ENCODE results near the gene REPIN1.
A peak's percentile ranks its signal among the peaks of the same experiment; 100 is the strongest.

Gene REPIN1

DNA sequence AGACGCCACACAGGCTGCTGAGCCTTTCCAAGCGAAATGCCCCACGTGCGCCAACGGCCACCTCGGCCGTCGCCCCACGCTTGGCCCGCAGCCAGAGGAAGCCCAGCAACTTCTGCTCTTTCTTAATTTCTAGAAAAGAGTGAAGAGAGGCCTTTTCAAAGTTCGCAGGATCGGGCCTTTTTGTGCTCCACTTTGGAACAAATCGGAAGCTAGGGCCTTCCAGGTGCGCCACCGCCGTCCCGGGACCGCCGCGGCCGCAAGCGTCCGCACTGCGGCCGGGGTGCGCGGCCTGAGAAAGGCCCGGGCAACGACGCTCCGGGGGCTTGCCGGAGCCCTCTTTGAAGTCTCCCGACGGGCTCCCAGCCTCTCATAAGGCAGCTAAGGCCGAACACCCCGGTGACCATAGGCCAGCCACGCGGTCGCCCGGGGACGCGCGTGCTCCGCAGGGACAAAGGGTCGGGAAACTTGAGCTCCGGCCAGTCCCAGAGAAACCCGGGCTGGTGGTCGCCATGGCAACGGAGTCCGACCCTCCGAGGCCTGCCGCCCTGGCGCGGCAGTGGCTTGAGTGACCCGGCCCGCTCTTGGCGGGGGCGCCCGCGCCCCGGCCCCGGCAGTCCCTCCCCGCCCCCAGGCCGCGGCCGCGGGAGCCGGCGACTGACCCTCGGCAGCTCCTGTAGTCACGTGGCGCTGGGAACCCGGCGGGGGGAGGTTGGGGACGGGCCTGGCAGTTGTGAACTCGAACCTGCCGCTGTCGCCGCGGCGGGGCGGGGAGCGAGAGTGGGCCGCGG is at the start of gene REPIN1:
REPIN1 (plus strand) TSS at position 727 of the 788 bp plus-strand sequence. CDS start 890 bp downstream, outside the sequence.
- peak; percentile 92 for DNase-seq

DNA sequence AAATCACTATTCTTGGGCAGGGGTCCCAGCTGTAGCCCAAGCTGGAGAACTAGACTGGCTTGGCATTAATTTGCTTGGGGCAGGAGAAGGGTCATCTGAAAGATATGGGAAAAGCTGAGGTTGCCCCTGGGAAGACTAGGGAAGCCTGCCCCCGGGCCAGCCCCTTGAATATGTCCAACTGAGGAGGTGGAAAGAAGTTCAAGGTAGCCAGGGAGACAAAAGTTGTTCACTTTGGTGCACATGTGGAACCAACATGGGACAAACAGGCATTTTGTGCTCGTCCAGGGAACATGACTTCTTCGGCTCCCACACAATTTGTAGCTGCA is 46.9 kb upstream of the REPIN1 start:
- no peak for DNase-seq

DNA sequence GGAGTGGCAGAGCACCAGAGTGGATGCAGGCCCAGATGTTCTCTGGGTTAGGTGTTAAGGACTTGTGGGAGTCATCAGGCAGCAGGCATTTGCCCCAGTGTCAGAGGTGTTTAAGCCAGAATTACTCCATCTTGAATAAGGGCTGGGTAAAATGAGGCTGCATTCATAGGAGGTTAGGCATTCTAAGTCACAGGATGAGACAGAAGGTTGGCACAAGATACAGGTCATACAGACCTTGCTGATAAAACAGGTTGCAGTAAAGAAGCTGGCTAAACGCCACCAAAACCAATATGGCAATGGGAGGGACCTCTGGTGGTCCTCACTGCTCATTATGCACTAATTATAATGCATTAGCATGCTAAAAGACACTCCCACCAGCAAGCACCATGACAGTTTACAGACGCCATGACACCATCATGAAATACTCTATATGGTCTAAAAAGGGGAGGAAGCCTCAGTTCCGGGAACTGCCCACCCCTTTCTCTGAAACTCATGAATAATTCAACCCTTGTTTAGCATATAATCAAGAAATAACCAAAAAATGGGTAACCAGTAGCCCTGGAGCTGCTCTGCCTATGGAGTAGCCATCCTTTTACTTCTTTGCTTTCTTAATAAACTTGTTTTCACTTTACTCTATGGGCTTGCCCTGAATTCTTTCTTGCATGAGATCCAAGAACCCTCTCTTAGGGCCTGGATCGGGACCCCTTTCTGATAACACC is 46.3 kb upstream of the REPIN1 start:
- peak; percentile 27 for DNase-seq

DNA sequence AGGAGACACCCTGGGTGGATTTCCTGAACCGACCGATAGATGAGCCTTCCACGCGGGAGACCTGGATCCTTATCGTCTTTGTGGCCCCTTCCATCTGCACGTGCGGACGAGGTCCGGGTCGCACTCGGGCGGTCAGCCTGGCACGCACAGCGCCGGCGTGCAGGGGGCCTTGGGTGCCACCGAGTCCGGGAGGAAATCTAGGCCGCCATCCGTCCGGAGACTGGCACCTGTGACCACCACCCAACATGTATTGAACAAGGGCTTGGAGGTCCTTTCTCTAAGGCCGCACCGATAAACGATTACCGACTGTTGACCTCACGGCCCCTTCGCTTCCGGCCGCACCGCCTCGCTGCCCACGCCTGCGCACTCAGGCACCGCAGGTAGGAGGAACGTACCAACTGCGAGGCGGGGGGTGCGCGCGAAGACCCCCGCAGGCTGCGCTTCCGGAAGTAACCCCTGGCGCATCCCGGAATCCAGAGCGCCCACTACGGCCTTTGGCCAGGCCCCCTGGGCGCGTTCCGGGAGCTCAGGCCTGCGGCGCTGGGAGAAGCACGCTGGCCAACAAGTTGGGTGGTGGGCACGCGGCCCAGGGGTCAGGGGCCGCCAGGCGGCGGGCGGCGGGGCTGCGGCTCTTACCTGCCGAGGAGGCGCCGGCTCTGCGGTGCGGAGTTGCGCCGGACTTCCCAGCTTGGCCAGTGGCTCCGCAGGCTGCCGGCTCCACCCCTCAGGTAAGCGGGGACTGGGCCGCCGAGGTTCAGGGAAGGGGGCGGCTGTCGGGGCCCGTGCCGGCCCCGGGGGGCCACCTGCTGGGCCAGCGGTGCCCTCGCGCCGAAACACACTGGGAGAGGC is 45.6 kb upstream of the REPIN1 start, which contains the start of the genes ACTR3C and LRRC61:
ACTR3C (minus strand) TSS at position 713 of the 849 bp plus-strand sequence. CDS start 28,249 bp downstream, outside the sequence.
LRRC61 (plus strand) TSS at position 523 of the 849 bp plus-strand sequence. CDS start 13,507 bp downstream, outside the sequence.
- peak; percentile 93 for DNase-seq

DNA sequence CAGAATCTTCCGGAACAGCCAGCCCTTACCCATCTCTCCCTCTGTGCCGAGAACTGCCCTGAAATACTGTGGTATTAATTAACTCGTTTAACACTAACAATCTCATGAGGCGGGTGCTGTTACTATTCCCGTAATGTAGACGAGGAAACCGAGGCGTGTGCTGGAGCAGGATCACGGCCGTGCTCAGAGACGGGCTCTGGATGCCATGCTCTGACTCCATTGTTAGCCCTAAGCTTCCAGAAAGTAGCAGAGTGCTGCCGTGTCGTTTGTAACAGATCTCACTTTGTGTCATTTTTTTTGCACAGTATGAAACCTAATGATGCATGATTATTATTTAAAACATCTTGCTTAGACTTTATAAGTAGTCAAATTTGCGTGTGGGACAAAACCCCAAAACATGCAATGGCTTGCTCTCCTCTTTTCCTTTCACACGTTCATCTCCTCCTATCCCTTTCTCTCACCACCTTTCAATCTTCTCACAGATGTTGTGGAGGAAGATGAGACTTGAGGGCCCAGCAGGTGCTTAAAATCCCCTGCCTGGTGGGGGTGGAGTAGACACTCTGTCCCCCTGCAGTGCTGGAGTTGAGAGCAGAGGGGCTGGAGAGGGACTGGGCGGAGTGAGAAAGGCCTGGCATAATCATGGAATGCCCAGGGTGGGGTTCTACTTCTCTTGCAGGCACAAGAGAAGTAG is 44.8 kb upstream of the REPIN1 start:
- peak; percentile 40 for DNase-seq

DNA sequence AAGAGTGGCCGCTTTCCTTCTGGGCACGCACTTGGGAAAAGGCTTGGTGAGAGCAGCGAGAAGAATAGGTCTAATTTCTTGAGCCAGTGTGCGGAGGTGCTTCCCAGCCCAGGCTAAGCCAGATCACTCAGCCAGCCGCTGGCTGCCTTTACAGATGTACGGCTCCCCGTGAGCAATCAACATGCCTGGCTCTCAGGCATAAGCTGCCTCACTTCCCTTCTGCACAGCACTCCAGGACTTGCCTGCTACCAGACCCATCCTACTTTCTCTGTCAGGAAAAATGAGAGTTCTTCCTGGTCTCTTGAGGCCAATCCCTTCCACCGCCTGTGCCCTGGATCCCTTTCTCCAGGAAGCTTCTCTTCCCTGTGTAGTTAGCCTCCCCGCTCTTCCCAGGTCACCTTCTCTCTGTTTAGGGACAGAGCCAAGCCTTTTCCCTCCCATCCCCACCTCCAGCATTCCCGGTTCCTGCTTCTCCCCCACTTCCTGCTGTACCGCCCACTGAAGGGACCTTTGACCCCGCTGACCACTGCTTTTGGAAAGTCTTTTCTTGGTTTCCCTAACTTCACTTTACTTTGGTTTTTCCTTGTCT is 44.2 kb upstream of the REPIN1 start:
- DNase-seq = no peak

DNA sequence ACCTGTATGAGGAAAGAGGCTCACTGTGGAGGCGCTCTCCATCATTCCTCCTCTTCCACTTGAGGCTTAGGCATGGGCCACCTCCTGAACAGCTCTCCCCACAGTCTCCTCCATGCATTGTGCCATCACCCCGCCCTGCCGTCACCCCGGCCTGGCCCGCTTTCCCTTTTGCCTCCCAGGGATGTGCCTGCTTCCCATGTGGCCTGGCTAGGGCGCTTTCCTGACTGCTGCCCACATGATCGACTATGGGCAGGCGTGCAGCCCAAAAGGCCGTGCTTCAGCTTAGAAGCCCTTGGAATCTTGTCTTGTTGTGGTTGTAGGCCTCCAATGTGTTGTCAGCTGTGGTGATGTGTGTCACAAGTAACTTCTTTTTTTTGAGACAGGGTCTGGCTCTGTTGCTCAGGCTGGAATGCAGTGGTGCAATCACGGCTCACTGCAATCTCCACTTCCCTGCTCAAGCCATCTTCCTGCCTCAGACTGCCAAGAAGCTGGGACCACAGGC is 43.5 kb upstream of the REPIN1 start:
- DNase-seq = no peak

DNA sequence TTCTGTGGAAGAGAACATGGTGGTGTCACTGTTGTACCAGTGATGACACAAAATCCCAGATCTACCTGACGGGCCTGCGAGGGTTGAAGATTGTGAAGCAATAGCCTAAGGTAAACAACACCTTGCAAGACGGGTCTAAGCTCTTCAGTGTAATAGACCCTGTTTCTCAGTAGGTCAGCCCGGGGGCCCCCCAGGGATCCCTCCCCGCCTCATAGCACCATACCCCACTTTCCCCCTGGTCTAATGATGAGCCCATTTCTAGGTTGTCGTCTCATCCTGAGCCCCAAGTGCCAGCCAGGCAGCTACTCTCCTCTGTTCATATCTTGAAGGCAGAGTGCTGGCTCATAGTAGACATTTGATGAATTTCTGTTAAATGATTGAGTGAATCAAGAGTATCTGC is 42.7 kb upstream of the REPIN1 start:
- no peak for DNase-seq

DNA sequence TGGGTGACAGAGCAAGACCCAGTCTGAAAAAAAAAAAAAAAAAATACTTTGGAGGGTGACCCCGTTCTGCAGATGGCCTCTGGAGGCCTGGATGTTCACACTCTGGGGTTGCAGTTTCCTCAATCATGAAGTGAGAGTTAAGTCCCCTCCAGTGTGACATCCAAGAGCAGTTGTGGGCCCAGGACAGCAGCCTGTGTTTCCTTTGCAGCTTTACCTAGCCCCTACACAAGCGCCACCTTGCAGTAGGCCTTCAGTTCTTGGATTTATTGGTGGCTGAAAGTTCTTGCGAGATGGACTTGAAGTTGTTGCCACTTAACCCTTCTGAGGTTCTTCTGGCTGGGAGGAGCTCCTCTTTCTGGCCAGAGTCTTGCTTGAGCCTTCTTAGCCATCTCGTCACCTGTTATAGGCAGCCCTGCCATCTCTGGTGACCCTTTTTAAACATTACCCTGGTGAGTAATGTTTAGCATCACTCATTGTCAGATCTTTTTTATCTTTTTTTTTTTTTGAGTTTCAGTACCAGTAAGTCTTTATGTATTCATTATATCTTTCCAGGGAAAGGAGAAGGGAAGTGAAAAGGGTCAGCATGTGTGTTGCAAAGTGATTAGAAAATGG is 41.9 kb upstream of the REPIN1 start:
- no peak for DNase-seq

DNA sequence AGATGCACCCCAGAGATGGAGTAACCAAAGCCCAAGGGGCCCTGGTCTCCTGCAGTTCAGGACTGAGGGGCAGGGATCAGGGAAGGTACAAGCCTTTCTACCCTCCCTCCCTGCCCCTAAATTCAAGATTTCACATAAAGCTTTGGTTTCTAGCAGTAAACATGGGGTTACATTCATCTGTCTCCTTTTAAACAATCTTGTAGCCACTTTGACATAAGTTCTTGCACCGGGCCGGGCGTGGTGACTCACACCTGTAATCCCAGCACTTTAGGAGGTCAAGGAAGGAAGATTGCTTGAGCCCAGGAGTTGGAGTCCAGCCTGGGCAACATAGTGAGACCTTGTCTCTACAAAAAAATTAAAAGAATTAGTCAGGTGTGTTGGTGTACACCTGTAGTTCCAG is 41.3 kb upstream of the REPIN1 start:
- no peak for DNase-seq

DNA sequence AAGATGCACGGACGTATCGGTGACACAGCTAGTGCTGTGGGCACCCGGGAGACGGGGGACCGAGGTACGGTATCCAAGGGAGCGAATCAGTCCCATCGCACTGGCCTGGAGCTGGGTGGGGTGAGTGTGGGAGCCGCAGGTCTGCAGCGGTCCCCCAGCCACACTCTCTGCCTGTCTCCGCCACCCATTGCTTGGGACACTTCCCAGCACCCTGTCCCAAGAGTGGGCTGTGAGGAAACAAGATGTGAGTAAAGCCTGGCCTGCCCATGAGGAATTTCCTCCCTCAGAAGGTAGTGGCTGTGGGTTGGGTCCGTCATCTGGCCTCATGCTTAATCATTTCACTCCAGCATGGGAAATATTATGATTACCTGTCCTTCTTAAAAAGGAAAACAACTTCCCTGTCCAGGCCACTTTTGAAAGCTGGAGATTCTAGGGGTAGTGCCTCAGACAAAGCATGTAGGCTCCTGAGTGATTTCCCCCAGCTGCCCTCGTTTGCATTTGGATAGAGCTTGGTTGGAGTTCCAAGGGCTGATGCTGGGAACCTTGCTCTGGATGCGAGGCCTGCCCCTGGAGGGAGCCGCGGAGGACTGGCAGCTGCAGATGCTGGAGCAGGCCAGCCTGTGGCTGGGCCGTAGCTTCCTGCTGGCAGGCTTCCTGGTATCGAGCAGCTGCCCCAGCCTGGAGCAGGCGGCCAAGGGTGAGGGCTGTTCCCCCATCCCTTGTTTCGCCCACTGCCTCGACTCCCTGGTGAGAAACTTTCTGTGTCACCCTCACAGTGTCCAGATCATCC is 39.1 kb upstream of the REPIN1 start:
- no peak for DNase-seq

DNA sequence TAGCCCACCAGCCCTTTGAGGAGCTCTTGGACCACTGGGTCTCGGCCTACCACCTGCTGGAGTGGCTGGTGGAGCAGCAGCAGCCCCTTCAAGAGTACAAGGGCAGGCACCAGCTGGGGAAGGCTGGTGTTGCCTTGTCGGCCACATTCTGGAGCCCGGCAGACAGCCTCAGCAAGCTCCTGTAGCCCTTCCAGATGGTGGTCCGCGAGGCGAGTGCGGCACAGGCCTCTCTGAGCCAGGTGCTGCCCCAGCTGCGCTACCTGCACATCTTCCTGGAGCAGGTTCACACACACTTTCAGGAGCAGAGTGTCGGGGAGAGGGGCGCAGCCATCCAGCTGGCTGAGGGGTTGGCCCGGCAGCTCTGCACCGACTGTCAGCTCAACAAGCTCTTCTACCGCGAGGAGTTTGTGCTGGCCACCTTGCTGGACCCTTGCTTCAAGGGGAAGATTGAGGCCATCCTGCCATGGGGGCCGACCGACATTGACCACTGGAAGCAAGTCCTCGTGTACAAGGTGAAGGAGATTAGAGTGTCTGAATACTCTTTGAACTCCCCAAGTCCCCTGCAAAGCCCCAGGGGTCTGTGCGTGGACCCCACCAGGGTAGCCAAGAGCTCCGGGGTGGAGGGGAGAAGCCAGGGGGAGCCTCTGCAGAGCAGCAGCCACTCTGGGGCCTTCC is 38.3 kb upstream of the REPIN1 start:
- DNase-seq = no peak

DNA sequence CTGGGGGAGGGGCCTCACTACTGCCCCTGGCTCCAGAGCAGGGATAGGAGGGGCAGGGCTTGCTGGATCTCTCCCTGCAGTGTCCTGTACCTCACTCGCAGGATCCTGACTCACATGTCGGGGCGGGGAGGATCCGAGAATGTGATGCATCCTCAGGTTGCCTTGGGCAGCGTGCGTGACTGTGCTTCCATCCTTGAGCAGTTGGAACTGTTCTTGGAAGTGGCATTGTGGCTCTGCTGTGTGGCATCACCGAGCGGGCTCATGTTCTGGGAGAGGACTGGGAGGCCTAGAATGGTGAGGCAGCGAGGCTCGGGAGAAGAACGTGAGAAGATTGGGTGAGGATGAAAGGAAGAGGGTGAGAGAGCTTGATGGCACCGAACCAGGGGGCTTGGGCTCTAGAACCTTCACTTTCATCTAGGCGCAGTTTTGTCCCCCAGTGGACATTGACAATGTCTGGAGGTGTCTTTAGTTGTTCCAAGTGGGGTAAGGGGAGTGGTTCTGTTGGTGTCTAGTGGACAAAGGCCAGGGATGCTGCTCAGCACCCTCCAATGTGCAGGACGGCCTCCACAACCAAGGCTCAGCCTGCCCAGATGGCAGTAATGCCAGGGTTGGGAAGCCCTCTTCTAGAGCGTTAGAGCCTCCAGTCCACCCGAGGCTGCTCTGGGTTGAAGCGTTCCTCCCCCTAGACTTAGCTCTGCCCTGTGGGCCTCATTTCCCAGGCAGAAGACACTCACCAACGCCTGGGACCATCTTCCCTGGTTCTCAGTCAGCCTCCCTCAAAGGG is 35.6 kb upstream of the REPIN1 start:
- no peak for DNase-seq

DNA sequence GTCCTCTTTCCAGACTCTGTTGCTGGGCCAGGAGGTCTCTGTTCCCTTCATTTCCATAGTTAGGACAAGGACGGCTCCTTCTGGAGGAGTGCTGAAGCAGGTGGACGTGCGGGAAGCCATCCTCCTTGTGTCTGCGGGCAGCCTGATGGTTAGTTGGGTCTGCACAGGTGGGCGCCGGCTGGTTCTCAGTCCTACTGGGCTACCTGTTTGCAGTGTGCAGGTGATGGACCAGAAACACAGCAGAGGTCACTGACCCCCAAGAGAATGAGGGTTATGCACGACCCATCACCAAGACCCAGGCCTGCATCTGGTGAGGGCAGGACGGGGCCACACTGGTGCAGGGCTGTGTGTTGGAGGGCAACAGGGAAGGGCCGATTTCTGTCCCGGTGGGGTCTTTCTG is 35.0 kb upstream of the REPIN1 start:
- no peak for DNase-seq

DNA sequence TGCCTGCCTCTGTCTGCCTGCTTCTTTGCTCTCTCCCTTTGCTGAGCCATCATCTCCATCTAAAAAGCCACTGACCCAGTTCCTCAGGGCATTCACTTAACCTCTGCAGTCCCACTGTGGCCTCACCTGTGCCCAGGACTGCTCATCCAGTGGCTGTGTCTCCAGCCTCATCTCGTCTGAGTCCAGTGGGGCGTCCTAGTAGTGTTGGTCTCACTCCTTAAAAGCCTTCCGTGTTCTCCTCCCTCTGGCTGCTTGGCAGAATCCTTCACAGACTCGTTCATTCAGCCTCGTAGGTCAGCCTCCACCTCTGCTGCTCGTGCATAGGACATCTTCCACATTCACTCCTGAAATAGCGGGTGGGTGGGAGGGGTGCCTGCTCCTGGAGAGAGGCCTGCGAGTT is 34.5 kb upstream of the REPIN1 start:
- no peak for DNase-seq

DNA sequence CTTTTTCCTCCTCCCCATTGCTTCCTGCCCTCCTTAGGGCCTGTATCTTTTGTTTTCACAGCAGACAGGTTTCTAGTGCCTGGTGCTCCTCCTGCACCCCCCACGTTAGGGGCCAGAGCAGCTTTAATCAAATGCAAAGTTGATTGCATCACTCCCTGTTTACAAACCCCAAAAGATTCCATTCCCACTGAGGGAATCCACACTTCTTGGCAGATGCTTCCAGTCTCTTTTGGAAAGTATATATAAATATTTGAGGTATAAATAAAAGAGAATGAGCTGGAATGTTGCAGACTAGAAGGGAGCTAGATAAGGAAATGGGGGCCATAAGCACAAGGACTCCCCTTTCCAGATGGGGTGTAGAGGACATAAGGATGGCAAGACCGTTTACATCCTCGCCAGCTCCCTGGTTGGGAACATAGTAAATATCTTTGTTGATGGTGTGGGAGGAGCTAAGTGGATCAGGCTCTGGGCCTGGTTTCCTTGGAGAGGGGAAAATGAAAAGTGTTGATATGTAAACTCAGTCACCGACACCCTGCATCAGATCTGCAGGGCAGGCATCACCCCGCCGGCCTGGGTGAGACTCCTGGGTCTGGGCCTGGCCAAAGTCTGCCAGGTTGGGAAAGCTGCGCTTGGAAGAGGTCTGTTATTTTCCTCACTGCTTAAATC is 33.4 kb upstream of the REPIN1 start:
- DNase-seq = no peak

DNA sequence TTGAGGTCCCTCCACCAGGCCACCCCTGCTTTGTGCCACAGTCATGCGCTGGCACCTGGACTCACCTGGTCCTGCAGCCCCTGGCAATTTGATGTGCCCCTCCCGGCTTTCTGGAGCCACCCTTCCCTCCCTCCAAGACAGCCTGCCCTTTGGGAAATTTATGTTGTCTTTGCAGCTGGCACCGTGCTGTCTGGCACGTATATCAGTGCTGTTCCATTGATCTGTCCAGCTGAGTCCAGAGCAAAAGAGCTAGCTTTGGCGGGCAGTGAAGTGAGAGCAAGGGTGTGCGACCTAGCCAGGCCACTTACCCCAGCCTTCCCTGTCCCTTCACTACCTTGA is 32.9 kb upstream of the REPIN1 start:
- DNase-seq = no peak

DNA sequence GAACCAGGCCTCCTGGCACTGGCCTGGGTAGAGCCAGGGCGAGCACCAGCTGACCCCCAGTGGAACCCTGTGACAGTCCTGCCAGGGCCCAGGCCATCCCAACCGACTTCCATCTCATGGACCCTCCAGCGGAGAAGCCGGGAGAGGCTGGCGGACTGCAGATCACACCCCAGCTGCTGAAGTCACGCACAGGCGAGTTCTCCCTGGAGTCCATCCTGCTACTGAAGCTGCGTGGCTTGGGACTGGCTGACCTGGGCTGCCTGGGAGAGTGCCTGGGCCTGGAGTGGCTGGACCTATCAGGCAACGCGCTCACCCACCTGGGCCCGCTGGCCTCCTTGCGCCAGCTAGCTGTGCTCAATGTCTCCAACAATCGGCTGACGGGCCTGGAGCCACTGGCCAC is 31.9 kb upstream of the REPIN1 start:
- no peak for DNase-seq

DNA sequence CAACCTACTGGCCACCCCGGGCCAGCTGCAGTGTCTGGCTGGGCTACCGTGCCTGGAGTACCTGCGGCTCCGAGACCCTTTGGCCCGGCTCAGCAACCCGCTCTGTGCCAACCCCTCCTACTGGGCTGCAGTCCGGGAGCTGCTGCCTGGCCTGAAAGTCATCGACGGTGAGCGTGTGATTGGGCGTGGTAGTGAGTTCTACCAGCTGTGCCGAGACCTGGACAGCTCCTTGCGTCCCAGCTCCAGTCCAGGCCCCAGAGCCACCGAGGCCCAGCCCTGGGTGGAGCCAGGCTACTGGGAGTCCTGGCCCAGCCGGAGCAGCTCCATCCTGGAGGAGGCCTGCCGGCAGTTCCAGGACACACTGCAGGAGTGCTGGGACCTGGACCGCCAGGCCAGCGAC is 31.4 kb upstream of the REPIN1 start:
- DNase-seq = no peak
